Keratinocyte (primary cell): Measurements from ENCODE around the gene TBC1D30.

Experiments
- EZH2 ChIP-seq: IDR thresholded peaks from one replicate; pipeline ENCODE4 v1.6.1; 2012; ENCODE audit warnings: inconsistent platforms, mild to moderate bottlenecking, low read length, moderate library complexity
- TF ChIP-seq, protein P1 (sequence below), 3 experiments: IDR thresholded peaks in 1 of 3; conservative IDR thresholded peaks in 1 of 3; optimal IDR thresholded peaks in 1 of 3; 2 replicates in 2 of 3; 3 replicates in 1 of 3; pipeline versions ENCODE3 to v1.5.1; 2011; ENCODE audit warnings: low read length in 3 of 3, mild to moderate bottlenecking in 3 of 3, moderate library complexity in 2 of 3, control low read depth in 1 of 3, inconsistent platforms in 1 of 3; ENCODE audit not compliant: insufficient read depth in 2 of 3; ENCODE audit errors: extremely low read depth in 1 of 3

DNA sequence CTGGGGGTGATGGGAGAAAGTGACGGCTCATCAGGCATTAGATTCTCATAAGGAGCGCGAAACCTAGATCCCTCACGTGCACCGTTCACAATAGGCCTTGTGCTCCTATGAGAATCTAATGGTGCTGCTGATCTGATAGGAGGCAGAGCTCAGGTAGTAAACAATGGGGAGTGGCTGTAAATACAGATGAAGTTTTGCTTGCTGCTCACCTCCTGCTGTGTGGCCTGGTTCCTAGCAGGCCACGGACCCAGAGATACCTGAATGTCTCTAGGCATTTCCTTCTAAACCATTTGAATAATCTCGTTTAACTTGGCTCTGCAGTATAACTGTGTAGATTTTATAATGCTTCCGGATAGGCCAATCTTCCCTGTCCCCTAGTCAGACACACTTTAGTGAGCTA, 13.0 kb downstream of the TBC1D30 start:
- TF ChIP-seq, protein P1, sequence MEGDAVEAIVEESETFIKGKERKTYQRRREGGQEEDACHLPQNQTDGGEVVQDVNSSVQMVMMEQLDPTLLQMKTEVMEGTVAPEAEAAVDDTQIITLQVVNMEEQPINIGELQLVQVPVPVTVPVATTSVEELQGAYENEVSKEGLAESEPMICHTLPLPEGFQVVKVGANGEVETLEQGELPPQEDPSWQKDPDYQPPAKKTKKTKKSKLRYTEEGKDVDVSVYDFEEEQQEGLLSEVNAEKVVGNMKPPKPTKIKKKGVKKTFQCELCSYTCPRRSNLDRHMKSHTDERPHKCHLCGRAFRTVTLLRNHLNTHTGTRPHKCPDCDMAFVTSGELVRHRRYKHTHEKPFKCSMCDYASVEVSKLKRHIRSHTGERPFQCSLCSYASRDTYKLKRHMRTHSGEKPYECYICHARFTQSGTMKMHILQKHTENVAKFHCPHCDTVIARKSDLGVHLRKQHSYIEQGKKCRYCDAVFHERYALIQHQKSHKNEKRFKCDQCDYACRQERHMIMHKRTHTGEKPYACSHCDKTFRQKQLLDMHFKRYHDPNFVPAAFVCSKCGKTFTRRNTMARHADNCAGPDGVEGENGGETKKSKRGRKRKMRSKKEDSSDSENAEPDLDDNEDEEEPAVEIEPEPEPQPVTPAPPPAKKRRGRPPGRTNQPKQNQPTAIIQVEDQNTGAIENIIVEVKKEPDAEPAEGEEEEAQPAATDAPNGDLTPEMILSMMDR (optimal IDR thresholded peaks at IDR 0.05 in 1 of 3, IDR thresholded peaks at IDR 0.05 in 1 of 3, conservative IDR thresholded peaks at IDR 0.05 in 1 of 3; ENCODE audit: extremely low read depth in 1 of 3, insufficient read depth in 2 of 3, low read length in 3 of 3): no peak
- TF ChIP-seq EZH2: no peak
